ENCODE results near the gene GRM1. TPM values are rescaled to one million over a fixed set of nuclear protein-coding genes. Genes with fewer than 3 reads are reported as not detected.

GRM1 gene
- polyA plus RNA-seq, 3 donors from 2014 or later = 0.02 TPM; not detected in 2

- H3K9me3 Mint-ChIP-seq = peaks cover 4 to 21% (median 12%) of the 10 kb centered on the region in 6 donors
- no peak overlapping the region for H3K4me3 Mint-ChIP-seq
- no peaks in the 10 kb centered on the region for H3K4me1 Mint-ChIP-seq
- DNase-seq = no peak
- H3K27me3 Mint-ChIP-seq (ENCODE audit: low read depth in 3 of 3) = no peaks in the 10 kb centered on the region
- H3K36me3 Mint-ChIP-seq = no peaks in the 10 kb centered on the region
- no peak overlapping the region for H3K27ac Mint-ChIP-seq
Measured at GRCh38 chr6:146111881-146112450, 83.1 kb downstream of the GRM1 start.

DNA sequence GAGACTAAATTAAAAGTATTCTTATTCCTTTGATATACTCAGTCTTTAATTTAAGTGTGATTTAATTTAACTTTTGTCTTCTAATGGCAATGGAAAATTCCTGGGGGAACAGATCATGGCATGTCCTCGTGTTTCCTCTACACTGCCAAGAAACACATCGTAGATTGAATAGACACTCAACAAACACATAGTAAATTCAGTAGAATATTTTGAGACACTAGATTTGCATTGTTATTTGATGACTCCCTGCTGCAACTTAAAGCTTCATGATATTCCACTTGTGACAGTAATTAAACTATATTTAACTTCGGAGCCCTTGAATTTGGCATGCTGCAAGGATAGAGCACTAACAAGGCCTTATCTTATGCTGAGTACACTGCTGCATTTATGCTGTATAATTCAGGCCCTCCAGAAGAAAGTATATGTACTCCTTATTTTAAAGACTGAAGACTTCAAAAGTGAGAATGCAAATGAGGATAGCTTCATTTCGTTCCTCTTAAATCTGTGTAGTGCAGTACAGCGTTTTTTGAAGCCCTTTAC is 84.3 kb downstream of the GRM1 start:
- no peak overlapping the region for H3K4me3 Mint-ChIP-seq
- H3K27me3 Mint-ChIP-seq (ENCODE audit: low read depth in 3 of 3) = no peaks in the 10 kb centered on the region
- H3K36me3 Mint-ChIP-seq = no peaks in the 10 kb centered on the region
- no peak for DNase-seq
- no peaks in the 10 kb centered on the region for H3K4me1 Mint-ChIP-seq
- peaks cover 4 to 20% (median 12%) of the 10 kb centered on the region in 6 donors for H3K9me3 Mint-ChIP-seq
- H3K27ac Mint-ChIP-seq = no peak overlapping the region

DNA sequence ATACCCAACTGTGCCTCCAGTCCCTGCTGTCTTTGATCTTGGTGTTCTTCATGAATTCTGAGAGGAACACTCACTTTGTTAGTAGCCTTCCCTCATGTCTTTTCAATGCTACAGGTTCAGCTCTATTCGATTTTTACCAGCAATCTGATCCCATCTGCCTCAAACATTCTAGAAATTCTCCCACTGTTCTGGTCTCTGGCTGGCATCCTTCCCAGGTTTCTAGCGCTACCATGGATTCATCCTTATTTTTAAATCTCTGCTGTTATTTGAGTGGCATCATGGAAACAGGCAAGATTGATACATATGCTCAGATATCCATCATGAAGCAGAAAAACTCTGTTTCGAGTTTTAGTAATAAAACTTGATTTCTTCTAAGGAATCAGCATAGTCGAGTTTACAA is 94.8 kb downstream of the GRM1 start:
- H3K4me1 Mint-ChIP-seq = no peaks in the 10 kb centered on the region
- H3K27me3 Mint-ChIP-seq (ENCODE audit: low read depth in 3 of 3) = no peaks in the 10 kb centered on the region
- H3K9me3 Mint-ChIP-seq = peaks cover 2 to 19% (median 8%) of the 10 kb centered on the region in 6 donors
- H3K27ac Mint-ChIP-seq = no peak overlapping the region
- DNase-seq = no peak
- no peaks in the 10 kb centered on the region for H3K36me3 Mint-ChIP-seq
- H3K4me3 Mint-ChIP-seq = no peak overlapping the region

GRCh38 chr6:146127447-146128215 is 98.8 kb downstream of the GRM1 start:
- H3K9me3 Mint-ChIP-seq = peaks cover 0 to 10% (median 3%) of the 10 kb centered on the region in 6 donors
- no peak for DNase-seq
- no peaks in the 10 kb centered on the region for H3K4me1 Mint-ChIP-seq
- no peaks in the 10 kb centered on the region for H3K36me3 Mint-ChIP-seq
- no peak overlapping the region for H3K4me3 Mint-ChIP-seq
- no peaks in the 10 kb centered on the region for H3K27me3 Mint-ChIP-seq (ENCODE audit: low read depth in 3 of 3)
- no peak overlapping the region for H3K27ac Mint-ChIP-seq

DNA sequence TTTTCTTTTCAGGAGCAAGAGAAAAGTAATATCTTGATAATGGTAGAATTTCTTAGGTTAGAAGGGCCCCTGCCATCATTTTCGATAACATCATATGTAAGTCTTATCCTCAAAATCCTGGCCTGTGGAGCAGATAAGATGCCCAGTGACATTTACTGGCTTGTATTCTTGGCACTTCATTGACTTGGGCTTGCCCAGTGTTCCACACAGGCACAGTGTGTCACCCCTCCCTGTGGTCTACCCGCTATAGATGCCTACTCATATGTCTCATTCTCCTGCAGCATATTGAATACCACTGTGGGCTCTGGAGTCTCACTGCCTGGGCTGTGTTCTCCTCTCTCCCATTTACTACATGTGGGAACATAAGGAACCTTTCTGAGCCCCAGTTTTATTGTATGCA is 105.0 kb downstream of the GRM1 start:
- H3K36me3 Mint-ChIP-seq = no peaks in the 10 kb centered on the region
- no peak for DNase-seq
- H3K27me3 Mint-ChIP-seq (ENCODE audit: low read depth in 3 of 3) = no peaks in the 10 kb centered on the region
- no peak overlapping the region for H3K4me3 Mint-ChIP-seq
- peaks cover 0 to 11% (median 4%) of the 10 kb centered on the region in 6 donors for H3K9me3 Mint-ChIP-seq
- no peaks in the 10 kb centered on the region for H3K4me1 Mint-ChIP-seq
- H3K27ac Mint-ChIP-seq = no peak overlapping the region

DNA sequence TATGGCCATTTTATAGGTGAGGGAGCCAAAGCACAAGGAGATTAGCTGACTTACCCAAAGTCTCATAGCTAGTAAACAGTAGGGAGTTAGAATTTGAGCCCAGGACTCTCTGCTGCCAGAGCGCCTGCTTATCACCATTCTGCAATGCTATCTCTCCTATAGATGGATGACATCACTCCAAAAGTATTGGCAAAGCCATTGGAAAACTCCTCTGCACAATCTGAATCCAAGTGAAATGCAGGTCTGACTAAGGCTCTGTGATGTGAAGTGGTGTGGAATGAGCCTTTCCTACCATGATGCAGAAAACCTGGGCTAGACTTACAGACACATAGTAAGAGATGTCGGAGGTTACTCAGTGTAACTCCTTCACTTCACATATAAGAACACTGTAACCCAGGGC is 106.3 kb downstream of the GRM1 start:
- no peak for DNase-seq
- H3K27ac Mint-ChIP-seq = no peak overlapping the region
- H3K9me3 Mint-ChIP-seq = peaks cover 0 to 12% (median 7%) of the 10 kb centered on the region in 6 donors
- H3K4me3 Mint-ChIP-seq = no peak overlapping the region
- H3K27me3 Mint-ChIP-seq (ENCODE audit: low read depth in 3 of 3) = no peaks in the 10 kb centered on the region
- no peaks in the 10 kb centered on the region for H3K36me3 Mint-ChIP-seq
- no peaks in the 10 kb centered on the region for H3K4me1 Mint-ChIP-seq

DNA sequence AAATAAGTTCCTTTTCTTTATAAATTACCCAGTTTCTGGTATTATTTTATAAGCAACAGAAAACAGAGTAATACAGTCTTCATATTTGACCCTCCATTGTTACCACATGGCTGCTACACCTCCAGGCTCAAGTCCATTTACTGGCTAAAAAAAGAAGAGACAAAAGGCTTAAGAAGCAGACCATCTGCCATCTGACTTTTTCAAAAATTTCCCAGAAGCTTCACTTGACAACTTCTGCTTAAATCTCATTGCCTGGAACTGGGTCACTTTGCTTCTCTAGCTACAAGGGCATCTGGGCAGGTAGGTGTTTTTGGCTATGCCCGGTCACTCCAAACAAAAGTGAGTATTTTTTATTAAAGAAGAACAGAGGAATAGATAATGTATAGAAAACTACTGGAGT is 118.0 kb downstream of the GRM1 start:
- no peak overlapping the region for H3K27ac Mint-ChIP-seq
- DNase-seq = no peak
- peaks cover 0 to 3% (median 0%) of the 10 kb centered on the region in 3 donors for H3K27me3 Mint-ChIP-seq (ENCODE audit: low read depth in 3 of 3)
- H3K9me3 Mint-ChIP-seq = peaks cover 3 to 6% (median 4%) of the 10 kb centered on the region in 6 donors
- H3K36me3 Mint-ChIP-seq = no peaks in the 10 kb centered on the region
- no peak overlapping the region for H3K4me3 Mint-ChIP-seq
- H3K4me1 Mint-ChIP-seq = no peaks in the 10 kb centered on the region

DNA sequence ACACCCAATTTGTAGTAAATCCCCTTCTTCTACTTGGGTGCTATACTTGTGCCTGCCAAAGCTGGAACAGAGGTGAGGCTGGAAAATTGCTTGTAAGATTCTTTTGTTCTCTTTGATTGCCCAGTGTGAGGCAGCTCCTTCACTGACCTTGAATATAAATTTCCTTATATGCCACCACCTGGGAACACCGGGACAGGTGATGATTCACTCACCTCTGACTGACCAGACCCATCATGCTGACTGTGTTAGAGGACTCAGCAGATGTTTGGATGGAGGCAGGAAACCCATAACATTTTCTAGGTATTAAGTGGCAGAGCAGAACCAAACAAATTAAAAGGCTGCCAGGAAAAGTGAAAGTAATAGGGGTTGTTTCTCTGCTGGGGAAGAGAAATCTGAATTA is 120.9 kb downstream of the GRM1 start:
- peaks cover 0 to 3% (median 0%) of the 10 kb centered on the region in 3 donors for H3K27me3 Mint-ChIP-seq (ENCODE audit: low read depth in 3 of 3)
- no peaks in the 10 kb centered on the region for H3K4me1 Mint-ChIP-seq
- peaks cover 0 to 4% (median under 1%) of the 10 kb centered on the region in 6 donors for H3K9me3 Mint-ChIP-seq
- H3K36me3 Mint-ChIP-seq = no peaks in the 10 kb centered on the region
- H3K4me3 Mint-ChIP-seq = no peak overlapping the region
- H3K27ac Mint-ChIP-seq = no peak overlapping the region
- DNase-seq = no peak

- Mint-ChIP-seq H3K9me3 (peaks cover 0 to 4% (median 0%) of the 10 kb centered on the region in 6 donors), H3K4me1 (no peaks in the 10 kb centered on the region), H3K27me3 (ENCODE audit: low read depth in 3 of 3) (no peaks in the 10 kb centered on the region), H3K4me3 (no peak overlapping the region), H3K36me3 (no peaks in the 10 kb centered on the region), H3K27ac (no peak overlapping the region)
- no peak for DNase-seq
Measured at GRCh38 chr6:146153040-146153758, 124.3 kb downstream of the GRM1 start.

GRCh38 chr6:146154197-146154596 is 125.3 kb downstream of the GRM1 start:
- H3K27me3 Mint-ChIP-seq (ENCODE audit: low read depth in 3 of 3) = no peaks in the 10 kb centered on the region
- no peak for DNase-seq
- no peaks in the 10 kb centered on the region for H3K36me3 Mint-ChIP-seq
- no peak overlapping the region for H3K4me3 Mint-ChIP-seq
- no peaks in the 10 kb centered on the region for H3K4me1 Mint-ChIP-seq
- H3K9me3 Mint-ChIP-seq = peaks cover 0 to 4% (median 0%) of the 10 kb centered on the region in 6 donors
- no peak overlapping the region for H3K27ac Mint-ChIP-seq

- H3K36me3 Mint-ChIP-seq = no peaks in the 10 kb centered on the region
- no peaks in the 10 kb centered on the region for H3K4me1 Mint-ChIP-seq
- peaks cover 0 to 7% (median under 1%) of the 10 kb centered on the region in 6 donors for H3K9me3 Mint-ChIP-seq
- no peaks in the 10 kb centered on the region for H3K27me3 Mint-ChIP-seq (ENCODE audit: low read depth in 3 of 3)
- DNase-seq = no peak
- H3K4me3 Mint-ChIP-seq = no peak overlapping the region
- no peak overlapping the region for H3K27ac Mint-ChIP-seq
Measured at GRCh38 chr6:146161664-146162063, 132.8 kb downstream of the GRM1 start.

DNA sequence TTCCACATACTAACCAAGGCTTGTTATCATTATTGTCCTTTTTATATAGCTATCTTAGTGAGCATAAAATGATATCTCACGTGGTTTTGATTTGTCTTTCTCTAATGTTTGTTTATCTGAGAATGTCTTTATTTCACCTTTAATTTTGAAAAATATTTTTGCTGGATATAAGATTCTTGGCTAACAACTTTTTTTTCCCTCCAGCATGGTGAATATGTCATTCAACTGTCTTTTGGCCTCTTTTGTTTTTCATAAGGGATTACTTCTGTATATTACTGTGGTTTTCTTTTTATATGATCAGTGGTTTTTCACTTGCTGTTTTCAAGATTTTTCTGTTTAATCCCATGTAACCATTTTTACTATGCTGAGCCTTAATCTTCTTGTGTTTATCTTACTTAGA is 141.0 kb downstream of the GRM1 start:
- Mint-ChIP-seq H3K4me3 (no peak overlapping the region), H3K36me3 (no peaks in the 10 kb centered on the region), H3K4me1 (no peaks in the 10 kb centered on the region), H3K27me3 (ENCODE audit: low read depth in 3 of 3) (peaks cover 0 to 2% (median 0%) of the 10 kb centered on the region in 3 donors), H3K9me3 (peaks cover 2 to 41% (median 24%) of the 10 kb centered on the region in 6 donors), H3K27ac (no peak overlapping the region)
- no peak for DNase-seq

GRCh38 chr6:146177785-146178184 is 148.9 kb downstream of the GRM1 start:
- H3K36me3 Mint-ChIP-seq = no peaks in the 10 kb centered on the region
- H3K27me3 Mint-ChIP-seq (ENCODE audit: low read depth in 3 of 3) = peaks cover 0 to 2% (median 0%) of the 10 kb centered on the region in 3 donors
- no peaks in the 10 kb centered on the region for H3K4me1 Mint-ChIP-seq
- no peak overlapping the region for H3K4me3 Mint-ChIP-seq
- no peak for DNase-seq
- peaks cover 0 to 20% (median 7%) of the 10 kb centered on the region in 6 donors for H3K9me3 Mint-ChIP-seq
- H3K27ac Mint-ChIP-seq = no peak overlapping the region

DNA sequence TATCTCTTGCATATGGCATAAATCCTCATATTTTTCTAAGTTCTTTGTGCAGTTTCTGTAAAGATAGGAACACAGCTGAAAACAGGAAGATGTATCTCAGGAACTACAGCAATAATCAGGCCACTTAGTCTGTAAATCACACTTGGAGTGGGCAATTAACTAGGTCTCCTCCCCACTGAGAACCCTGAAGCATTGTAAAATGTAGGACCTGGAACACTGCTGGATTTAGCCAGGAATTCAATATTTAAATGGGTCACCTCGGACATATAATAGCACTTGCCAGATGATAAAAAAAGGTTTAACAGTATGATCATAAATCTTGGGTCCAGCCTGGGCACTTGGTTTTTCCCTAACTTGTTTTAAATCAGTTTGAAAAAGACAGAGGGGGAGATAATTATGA is 155.0 kb downstream of the GRM1 start:
- no peaks in the 10 kb centered on the region for H3K36me3 Mint-ChIP-seq
- no peak for DNase-seq
- H3K9me3 Mint-ChIP-seq = peaks cover 0 to 12% (median 2%) of the 10 kb centered on the region in 6 donors
- no peaks in the 10 kb centered on the region for H3K4me1 Mint-ChIP-seq
- H3K27ac Mint-ChIP-seq = no peak overlapping the region
- H3K27me3 Mint-ChIP-seq (ENCODE audit: low read depth in 3 of 3) = no peaks in the 10 kb centered on the region
- no peak overlapping the region for H3K4me3 Mint-ChIP-seq
